SK-N-SH (cell line): ENCODE measurements around the gene LMF1. TPM values are rescaled to one million over a fixed set of nuclear protein-coding genes. Genes with fewer than 3 reads are reported as not detected.

Source experiments
- CTCF ChIA-PET: fragments of 300-600, 350-600 bp; formaldehyde crosslinking; extraction: SDS; loops from one replicate; lab custom pipeline; 2021; lab: Yijun Ruan, JAX
- POLR2A ChIA-PET: fragments of 350-600 bp; sonication (Branson Sonifier 250); formaldehyde crosslinking; extraction: SDS; loops from one replicate; lab custom pipeline; 2020; ENCODE audit warnings: antibody characterized with exemption, inconsistent platforms; lab: Yijun Ruan, JAX
- DNase-seq: peaks from one replicate; pipeline ENCODE4 v3.0.0; 2012
- H2AFZ ChIP-seq: fragments of 200-600 bp; sonication (generic); 2 replicates; pipeline ENCODE4 v1.8.1; 2016; ENCODE audit warnings: antibody characterized with exemption, mild to moderate bottlenecking, low read depth
- H3F3A ChIP-seq: fragments of 200-600 bp; sonication (generic); replicated peaks from 2 replicates; pipeline ENCODE3; 2016; ENCODE audit warnings: antibody characterized with exemption, mild to moderate bottlenecking; ENCODE audit not compliant: insufficient read depth
- H3K27ac ChIP-seq, 2 experiments: fragments of 200-500 bp in 1 of 2; fragments of 200-600 bp in 1 of 2; sonication (Bioruptor generic) in 1 of 2; sonication (generic), shearing (Covaris generic) in 1 of 2; 2 replicates each; pipeline versions ENCODE4 v1.5.1 to v1.6.1; 2014 to 2016; ENCODE audit warnings: low read depth in 2 of 2, inconsistent platforms in 1 of 2, low read length in 1 of 2, mild to moderate bottlenecking in 1 of 2, mixed read lengths in 1 of 2
- H3K27me3 ChIP-seq: fragments of 200-600 bp; sonication (generic), shearing (Covaris generic); 2 replicates; pipeline ENCODE4 v1.6.1; 2016; ENCODE audit warnings: mixed run types; ENCODE audit not compliant: insufficient read depth
- H3K36me3 ChIP-seq, 2 experiments: fragments of 200-500 bp in 1 of 2; fragments of 200-600 bp in 1 of 2; sonication (Bioruptor generic) in 1 of 2; sonication (generic) in 1 of 2; replicated peaks in 1 of 2; 2 replicates each; pipeline versions ENCODE3 to v1.5.1; 2014 to 2016; ENCODE audit warnings: low read length in 1 of 2, mild to moderate bottlenecking in 1 of 2; ENCODE audit not compliant: insufficient read depth in 2 of 2, control insufficient read depth in 1 of 2
- H3K4me1 ChIP-seq, 2 experiments: fragments of 200-500 bp in 1 of 2; fragments of 200-600 bp in 1 of 2; sonication (Bioruptor generic) in 1 of 2; sonication (generic), shearing (Covaris generic) in 1 of 2; 2 replicates each; pipeline versions ENCODE4 v1.5.1 to v1.6.1; 2014 to 2016; ENCODE audit warnings: low read depth in 1 of 2, low read length in 1 of 2, mixed run types in 1 of 2; ENCODE audit not compliant: insufficient read depth in 2 of 2, control insufficient read depth in 1 of 2
- H3K4me2 ChIP-seq: fragments of 200-600 bp; sonication (generic), shearing (Covaris generic); 2 replicates; pipeline ENCODE4 v1.6.1; 2017; ENCODE audit warnings: mixed run types
- H3K4me3 ChIP-seq, 2 experiments: fragments of 200-500 bp in 1 of 2; fragments of 200-600 bp in 1 of 2; sonication (Bioruptor generic) in 1 of 2; sonication (generic), shearing (Covaris generic) in 1 of 2; 2 replicates each; pipeline versions ENCODE4 v1.5.1 to v1.8.1; 2014 to 2016; ENCODE audit warnings: low read depth in 2 of 2, inconsistent platforms in 1 of 2, low read length in 1 of 2, mild to moderate bottlenecking in 1 of 2, mixed read lengths in 1 of 2, moderate library complexity in 1 of 2
- H3K79me2 ChIP-seq: fragments of 200-600 bp; sonication (generic); 2 replicates; pipeline ENCODE4 v1.8.1; 2017; ENCODE audit warnings: mild to moderate bottlenecking; ENCODE audit not compliant: insufficient read depth
- H3K9ac ChIP-seq: fragments of 200-600 bp; sonication (generic); 2 replicates; pipeline ENCODE4 v1.6.1; 2017; ENCODE audit warnings: mixed run types
- H3K9me2 ChIP-seq: fragments of 200-600 bp; sonication (generic); 2 replicates; pipeline ENCODE4 v1.6.1; 2017; ENCODE audit warnings: mixed run types
- H3K9me3 ChIP-seq: fragments of 200-600 bp; sonication (generic); 2 replicates; pipeline ENCODE4 v1.6.1; 2017; ENCODE audit warnings: mixed run types, mild to moderate bottlenecking, moderate library complexity
- H4K20me1 ChIP-seq: fragments of 200-600 bp; sonication (generic); 2 replicates; pipeline ENCODE4 v1.6.1; 2017; ENCODE audit warnings: mild to moderate bottlenecking, mixed run types; ENCODE audit not compliant: insufficient read depth
- ELF1 ChIP-seq: IDR thresholded peaks from 2 replicates; pipeline ENCODE4 v1.4.0; 2012
- EZH2phosphoT487 ChIP-seq: fragments of 200-600 bp; sonication (generic); IDR thresholded peaks from 2 replicates; pipeline ENCODE4 v1.6.1; 2017; ENCODE audit warnings: low read depth, mixed run types, mild to moderate bottlenecking, antibody characterized with exemption, moderate library complexity, borderline replicate concordance
- GABPA ChIP-seq: IDR thresholded peaks from 2 replicates; pipeline ENCODE4 v1.4.0; 2012; ENCODE audit warnings: low read depth, mild to moderate bottlenecking
- GATA2 ChIP-seq: sonication (generic); formaldehyde crosslinking; IDR thresholded peaks from 2 replicates; pipeline ENCODE4 v1.5.0; 2020; ENCODE audit warnings: mild to moderate bottlenecking, missing genetic modification reagents
- MEF2A ChIP-seq: IDR thresholded peaks from 2 replicates; pipeline ENCODE4 v1.4.0; 2012; ENCODE audit warnings: low read depth, borderline replicate concordance
- MXI1 ChIP-seq: IDR thresholded peaks from 2 replicates; pipeline ENCODE4 v1.6.1; 2012; ENCODE audit warnings: mild to moderate bottlenecking, low read depth, low read length, improper control_type of control experiment
- NFIC ChIP-seq: IDR thresholded peaks from 2 replicates; pipeline ENCODE4 v1.4.0; 2012; ENCODE audit warnings: borderline replicate concordance
- POLR2AphosphoS5 ChIP-seq: IDR thresholded peaks from 2 replicates; pipeline ENCODE4 v1.6.1; 2012; ENCODE audit warnings: low read depth, low read length
- RCOR1 ChIP-seq: fragments of 150-350 bp; IDR thresholded peaks from 2 replicates; pipeline ENCODE4 v1.6.1; 2017; ENCODE audit warnings: antibody characterized with exemption, low read length
- RFX5 ChIP-seq: IDR thresholded peaks from 2 replicates; pipeline ENCODE4 v1.6.1; 2012; ENCODE audit warnings: mild to moderate bottlenecking, improper control_type of control experiment, low read length
- SMC3 ChIP-seq: IDR thresholded peaks from 2 replicates; pipeline ENCODE4 v1.6.1; 2012; ENCODE audit warnings: low read depth, low read length, improper control_type of control experiment
- TCF12 ChIP-seq: IDR thresholded peaks from 2 replicates; pipeline ENCODE4 v1.4.0; 2012
- YY1 ChIP-seq: IDR thresholded peaks from 2 replicates; pipeline ENCODE4 v1.4.0; 2012; ENCODE audit warnings: low read depth, mild to moderate bottlenecking
- WGBS: methylation state at CpG from one replicate; pipeline ENCODE4 v1.1.6; 2017; ENCODE audit warnings: low lambda C conversion rate; 5-methylcytosine and 5-hydroxymethylcytosine counted together
- polyA plus RNA-seq, 3 experiments: library from polyadenylated mRNA; depleted of rRNA; stranded (reverse); fragments of >200 nt; gene quantifications; 2 replicates each; pipeline ENCODE4 v1.2.3, GENCODE V29; 2012
- TF ChIP-seq, protein P1 (sequence below): IDR thresholded peaks from 2 replicates; pipeline ENCODE4 v1.6.1; 2012; ENCODE audit warnings: mild to moderate bottlenecking, low read depth, low read length, moderate library complexity
- TF ChIP-seq, protein P2 (sequence below): IDR thresholded peaks from 2 replicates; pipeline ENCODE4 v1.4.0; 2012; ENCODE audit warnings: low read depth, borderline replicate concordance
- TF ChIP-seq, protein P3 (sequence below): fragments of 200-600 bp; sonication (generic); IDR thresholded peaks from 2 replicates; pipeline ENCODE4 v1.6.1; 2017; ENCODE audit warnings: antibody characterized with exemption, mild to moderate bottlenecking, moderate library complexity
- TF ChIP-seq, protein P4 (sequence below): IDR thresholded peaks from 2 replicates; pipeline ENCODE4 v1.4.0; 2012; ENCODE audit warnings: low read depth

The LMF1 gene
- polyA plus RNA-seq, 1 of the 3 experiments (the other 2 are of a cell fraction), result 5.7 TPM

DNA sequence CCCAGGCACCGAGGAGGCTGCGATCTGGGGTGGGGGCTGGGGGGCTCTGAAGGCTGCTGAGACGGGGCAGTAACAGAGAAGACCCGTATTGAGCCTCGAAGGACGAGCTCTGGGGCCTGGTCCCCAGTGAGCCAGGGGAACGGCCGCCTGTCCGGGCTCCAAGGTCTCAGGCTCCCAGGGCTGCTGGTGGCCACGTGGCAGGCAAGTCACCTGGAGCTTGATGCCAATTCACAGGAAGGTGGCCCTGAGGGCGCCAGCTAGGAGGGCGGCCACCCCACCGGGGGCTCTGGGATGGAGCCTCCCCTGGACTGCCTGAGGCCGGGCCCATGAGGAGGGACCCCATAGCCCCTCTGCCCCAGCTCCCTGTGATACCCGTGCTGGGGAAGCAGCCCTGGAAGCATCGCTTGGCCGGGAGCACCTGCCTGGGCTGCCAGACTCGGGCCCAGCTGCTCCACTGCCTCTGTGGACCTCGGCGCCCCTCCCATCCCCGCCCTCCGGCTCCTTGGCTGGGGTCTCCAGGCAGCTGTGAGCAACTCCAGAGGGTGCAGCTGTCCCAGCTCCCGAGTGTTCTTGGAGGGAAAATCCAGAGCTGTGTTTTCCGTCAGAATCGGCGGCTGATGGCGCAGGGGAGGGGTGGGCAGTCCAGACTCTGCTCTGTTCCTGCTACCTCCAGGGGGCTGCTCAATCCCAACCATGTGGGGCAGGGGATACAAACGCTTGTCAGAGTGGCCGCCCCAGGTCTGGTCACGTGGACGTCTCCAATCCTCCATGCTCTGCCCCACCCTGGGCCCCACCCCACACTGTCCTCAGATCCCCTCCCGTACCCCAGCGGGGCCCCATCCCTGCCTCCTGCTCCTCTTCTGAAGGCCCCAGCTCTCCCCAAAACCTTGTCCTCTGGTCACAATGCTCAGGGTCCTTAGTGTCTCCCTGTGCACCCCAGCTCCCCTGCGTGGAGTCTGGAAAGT lies 103.1 kb downstream of the LMF1 start (continued):
- TF ChIP-seq, protein P1, sequence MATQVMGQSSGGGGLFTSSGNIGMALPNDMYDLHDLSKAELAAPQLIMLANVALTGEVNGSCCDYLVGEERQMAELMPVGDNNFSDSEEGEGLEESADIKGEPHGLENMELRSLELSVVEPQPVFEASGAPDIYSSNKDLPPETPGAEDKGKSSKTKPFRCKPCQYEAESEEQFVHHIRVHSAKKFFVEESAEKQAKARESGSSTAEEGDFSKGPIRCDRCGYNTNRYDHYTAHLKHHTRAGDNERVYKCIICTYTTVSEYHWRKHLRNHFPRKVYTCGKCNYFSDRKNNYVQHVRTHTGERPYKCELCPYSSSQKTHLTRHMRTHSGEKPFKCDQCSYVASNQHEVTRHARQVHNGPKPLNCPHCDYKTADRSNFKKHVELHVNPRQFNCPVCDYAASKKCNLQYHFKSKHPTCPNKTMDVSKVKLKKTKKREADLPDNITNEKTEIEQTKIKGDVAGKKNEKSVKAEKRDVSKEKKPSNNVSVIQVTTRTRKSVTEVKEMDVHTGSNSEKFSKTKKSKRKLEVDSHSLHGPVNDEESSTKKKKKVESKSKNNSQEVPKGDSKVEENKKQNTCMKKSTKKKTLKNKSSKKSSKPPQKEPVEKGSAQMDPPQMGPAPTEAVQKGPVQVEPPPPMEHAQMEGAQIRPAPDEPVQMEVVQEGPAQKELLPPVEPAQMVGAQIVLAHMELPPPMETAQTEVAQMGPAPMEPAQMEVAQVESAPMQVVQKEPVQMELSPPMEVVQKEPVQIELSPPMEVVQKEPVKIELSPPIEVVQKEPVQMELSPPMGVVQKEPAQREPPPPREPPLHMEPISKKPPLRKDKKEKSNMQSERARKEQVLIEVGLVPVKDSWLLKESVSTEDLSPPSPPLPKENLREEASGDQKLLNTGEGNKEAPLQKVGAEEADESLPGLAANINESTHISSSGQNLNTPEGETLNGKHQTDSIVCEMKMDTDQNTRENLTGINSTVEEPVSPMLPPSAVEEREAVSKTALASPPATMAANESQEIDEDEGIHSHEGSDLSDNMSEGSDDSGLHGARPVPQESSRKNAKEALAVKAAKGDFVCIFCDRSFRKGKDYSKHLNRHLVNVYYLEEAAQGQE, result no peak
- TF ChIP-seq TCF12 (no peak), YY1 (no peak), ELF1 (no peak), GABPA (no peak), RCOR1 (no peak), GATA2 (CRISPR knock-in tag) (no peak), SMC3 (no peak), EZH2phosphoT487 (no peak)
- TF ChIP-seq, protein P2, sequence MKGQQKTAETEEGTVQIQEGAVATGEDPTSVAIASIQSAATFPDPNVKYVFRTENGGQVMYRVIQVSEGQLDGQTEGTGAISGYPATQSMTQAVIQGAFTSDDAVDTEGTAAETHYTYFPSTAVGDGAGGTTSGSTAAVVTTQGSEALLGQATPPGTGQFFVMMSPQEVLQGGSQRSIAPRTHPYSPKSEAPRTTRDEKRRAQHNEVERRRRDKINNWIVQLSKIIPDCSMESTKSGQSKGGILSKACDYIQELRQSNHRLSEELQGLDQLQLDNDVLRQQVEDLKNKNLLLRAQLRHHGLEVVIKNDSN, result no peak
- TF ChIP-seq, protein P3, sequence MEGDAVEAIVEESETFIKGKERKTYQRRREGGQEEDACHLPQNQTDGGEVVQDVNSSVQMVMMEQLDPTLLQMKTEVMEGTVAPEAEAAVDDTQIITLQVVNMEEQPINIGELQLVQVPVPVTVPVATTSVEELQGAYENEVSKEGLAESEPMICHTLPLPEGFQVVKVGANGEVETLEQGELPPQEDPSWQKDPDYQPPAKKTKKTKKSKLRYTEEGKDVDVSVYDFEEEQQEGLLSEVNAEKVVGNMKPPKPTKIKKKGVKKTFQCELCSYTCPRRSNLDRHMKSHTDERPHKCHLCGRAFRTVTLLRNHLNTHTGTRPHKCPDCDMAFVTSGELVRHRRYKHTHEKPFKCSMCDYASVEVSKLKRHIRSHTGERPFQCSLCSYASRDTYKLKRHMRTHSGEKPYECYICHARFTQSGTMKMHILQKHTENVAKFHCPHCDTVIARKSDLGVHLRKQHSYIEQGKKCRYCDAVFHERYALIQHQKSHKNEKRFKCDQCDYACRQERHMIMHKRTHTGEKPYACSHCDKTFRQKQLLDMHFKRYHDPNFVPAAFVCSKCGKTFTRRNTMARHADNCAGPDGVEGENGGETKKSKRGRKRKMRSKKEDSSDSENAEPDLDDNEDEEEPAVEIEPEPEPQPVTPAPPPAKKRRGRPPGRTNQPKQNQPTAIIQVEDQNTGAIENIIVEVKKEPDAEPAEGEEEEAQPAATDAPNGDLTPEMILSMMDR, result no peak

DNA sequence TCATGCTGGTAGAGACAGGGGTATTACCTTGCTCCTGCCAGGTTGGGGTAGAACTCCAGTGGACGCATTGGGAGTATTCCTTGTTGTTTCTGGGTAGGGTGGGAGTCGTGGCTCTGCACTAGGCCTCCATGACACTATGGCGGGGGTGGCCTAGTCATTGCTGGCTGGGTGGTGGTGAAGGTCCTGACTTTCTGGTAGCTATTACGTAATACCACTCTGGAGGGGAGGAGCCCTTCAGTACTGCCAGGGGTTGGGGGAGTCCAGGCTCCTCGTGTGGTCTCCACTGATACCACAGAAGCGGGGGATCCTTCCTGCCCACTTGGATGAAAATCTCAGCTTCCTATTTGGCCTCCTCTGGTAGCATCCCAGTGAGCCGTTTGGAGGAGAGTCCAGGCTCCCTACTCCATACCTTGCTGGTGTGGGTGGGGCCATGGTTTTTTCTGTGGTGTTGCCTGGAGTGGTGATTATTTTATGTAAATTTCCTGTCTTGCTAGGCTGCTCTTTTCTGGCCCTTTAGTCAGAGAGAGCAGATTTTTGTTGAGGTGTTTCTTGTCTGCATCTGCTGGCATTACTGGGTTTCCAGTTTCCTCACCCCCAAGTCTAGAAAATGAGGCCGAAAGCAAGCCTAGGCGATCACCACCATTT lies 104.4 kb downstream of the LMF1 start:
- no peaks in the 10 kb centered on the region for H3K36me3 ChIP-seq
- no peaks in the 10 kb centered on the region for H3F3A ChIP-seq
- no peaks in the 10 kb centered on the region for H3K79me2 ChIP-seq
- no peaks in the 10 kb centered on the region for H3K4me1 ChIP-seq
- no peaks in the 10 kb centered on the region for H3K27me3 ChIP-seq
- H4K20me1 ChIP-seq, result no peaks in the 10 kb centered on the region
- no peak overlapping the region for H3K9ac ChIP-seq
- no peak for DNase-seq
- H3K4me3 ChIP-seq, result no peak overlapping the region
- WGBS, result 76% methylated on average over 6 of the region's 9 CpGs
- ChIA-PET CTCF (no interaction called here), POLR2A (no interaction called here)
- no peaks in the 10 kb centered on the region for H3K9me3 ChIP-seq
- H3K9me2 ChIP-seq, result no peaks in the 10 kb centered on the region
- H2AFZ ChIP-seq, result no peak overlapping the region
- no peak overlapping the region for H3K4me2 ChIP-seq
- H3K27ac ChIP-seq, result no peak overlapping the region
- TF ChIP-seq, protein P3, result no peak
- TF ChIP-seq, protein P4, sequence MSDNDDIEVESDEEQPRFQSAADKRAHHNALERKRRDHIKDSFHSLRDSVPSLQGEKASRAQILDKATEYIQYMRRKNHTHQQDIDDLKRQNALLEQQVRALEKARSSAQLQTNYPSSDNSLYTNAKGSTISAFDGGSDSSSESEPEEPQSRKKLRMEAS, result no peak
- no peak for TF ChIP-seq MXI1
- TF ChIP-seq RFX5, result no peak
- no peak for TF ChIP-seq POLR2AphosphoS5
- no peak for TF ChIP-seq NFIC
- TF ChIP-seq, protein P1, result no peak
- TF ChIP-seq MEF2A, result no peak
- TF ChIP-seq TCF12, result no peak
